ENCODE data around the gene PPM1H.

PPM1H gene

DNA sequence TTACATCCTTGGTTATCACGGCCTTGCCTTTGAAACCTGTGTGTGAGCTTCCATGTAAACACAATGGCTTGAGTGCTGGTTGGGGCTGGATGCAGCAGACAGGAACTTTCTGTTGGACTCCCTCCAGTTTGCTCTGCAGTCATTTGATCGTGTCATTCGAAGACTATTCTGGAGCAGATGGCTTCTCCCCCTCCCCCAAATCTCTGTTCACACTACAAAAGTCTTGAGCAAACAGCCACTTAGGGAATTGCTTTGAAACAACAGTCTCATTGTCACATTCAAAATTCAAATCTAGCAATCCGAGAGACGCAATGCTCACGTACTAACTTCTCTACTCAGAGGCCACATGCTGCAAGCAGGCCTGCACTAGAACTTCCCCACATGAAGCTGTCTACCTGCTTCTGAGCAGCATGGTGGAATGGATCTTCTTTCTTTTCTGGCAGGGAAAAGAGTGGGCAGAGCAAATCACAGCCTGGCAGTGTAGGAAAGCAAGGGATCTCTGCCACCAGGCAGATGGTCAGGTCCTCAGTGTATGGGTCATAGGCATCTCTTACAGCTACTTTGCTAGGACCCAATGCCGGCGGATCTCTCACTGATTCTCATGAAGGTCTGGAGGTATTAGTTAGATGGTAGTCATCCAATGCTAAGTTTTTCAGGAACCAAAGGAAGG lies 214.2 kb downstream of the PPM1H start:
- H3K4me1 ChIP-seq (ENCODE audit: insufficient read depth, low read length, poor library complexity, severe bottlenecking), result no peaks in the 10 kb centered on the region
- no peak for TF ChIP-seq EZH2phosphoT487 (IDR thresholded peaks at IDR 0.05; ENCODE audit: borderline replicate concordance)
- TF ChIP-seq, protein P1, sequence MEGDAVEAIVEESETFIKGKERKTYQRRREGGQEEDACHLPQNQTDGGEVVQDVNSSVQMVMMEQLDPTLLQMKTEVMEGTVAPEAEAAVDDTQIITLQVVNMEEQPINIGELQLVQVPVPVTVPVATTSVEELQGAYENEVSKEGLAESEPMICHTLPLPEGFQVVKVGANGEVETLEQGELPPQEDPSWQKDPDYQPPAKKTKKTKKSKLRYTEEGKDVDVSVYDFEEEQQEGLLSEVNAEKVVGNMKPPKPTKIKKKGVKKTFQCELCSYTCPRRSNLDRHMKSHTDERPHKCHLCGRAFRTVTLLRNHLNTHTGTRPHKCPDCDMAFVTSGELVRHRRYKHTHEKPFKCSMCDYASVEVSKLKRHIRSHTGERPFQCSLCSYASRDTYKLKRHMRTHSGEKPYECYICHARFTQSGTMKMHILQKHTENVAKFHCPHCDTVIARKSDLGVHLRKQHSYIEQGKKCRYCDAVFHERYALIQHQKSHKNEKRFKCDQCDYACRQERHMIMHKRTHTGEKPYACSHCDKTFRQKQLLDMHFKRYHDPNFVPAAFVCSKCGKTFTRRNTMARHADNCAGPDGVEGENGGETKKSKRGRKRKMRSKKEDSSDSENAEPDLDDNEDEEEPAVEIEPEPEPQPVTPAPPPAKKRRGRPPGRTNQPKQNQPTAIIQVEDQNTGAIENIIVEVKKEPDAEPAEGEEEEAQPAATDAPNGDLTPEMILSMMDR (conservative IDR thresholded peaks at IDR 0.05; ENCODE audit: low read length), result no peak

DNA sequence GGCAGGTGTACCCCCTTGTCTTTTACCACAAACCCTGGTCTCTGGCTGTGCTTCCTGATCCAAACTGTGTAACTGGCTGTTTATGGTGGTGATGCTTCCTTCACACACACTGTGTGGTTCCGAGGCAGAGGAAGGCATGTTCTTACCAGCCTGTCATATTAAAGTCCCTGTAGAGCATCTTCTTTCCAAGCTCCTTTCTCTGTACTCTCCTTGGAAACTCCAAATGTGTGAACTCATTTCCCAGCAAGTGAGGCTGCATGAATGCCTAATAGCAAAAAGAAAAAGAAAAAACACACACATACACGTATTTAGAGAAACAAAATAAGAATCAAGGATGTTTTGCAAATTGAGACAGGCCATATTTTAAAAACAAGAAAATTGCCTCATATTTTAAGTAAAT lies 214.9 kb downstream of the PPM1H start:
- no peaks in the 10 kb centered on the region for H3K9me3 ChIP-seq (ENCODE audit: insufficient read depth, low read depth, low read length)
- no peak overlapping the region for H3K4me2 ChIP-seq (ENCODE audit: low read depth, low read length, poor library complexity, severe bottlenecking)
- H2AFZ ChIP-seq (ENCODE audit: low read length), result no peak overlapping the region
- no peaks in the 10 kb centered on the region for H3K9me2 ChIP-seq (replicated peaks; ENCODE audit: low read depth, low read length)
- no peaks in the 10 kb centered on the region for H4K20me1 ChIP-seq (ENCODE audit: insufficient read depth, low read length, poor library complexity, severe bottlenecking)
- H3K4me3 ChIP-seq (ENCODE audit: low read length, poor library complexity, severe bottlenecking), result no peak overlapping the region
- no peaks in the 10 kb centered on the region for H3K27me3 ChIP-seq (ENCODE audit: insufficient read depth, low read length, poor library complexity, severe bottlenecking)
- H3F3A ChIP-seq (ENCODE audit: low read depth), result no peaks in the 10 kb centered on the region
- TF ChIP-seq, protein P1 (conservative IDR thresholded peaks at IDR 0.05; ENCODE audit: low read length), result no peak
- no peak for TF ChIP-seq EZH2phosphoT487 (IDR thresholded peaks at IDR 0.05; ENCODE audit: borderline replicate concordance)
- H3K4me1 ChIP-seq (ENCODE audit: insufficient read depth, low read length, poor library complexity, severe bottlenecking), result no peaks in the 10 kb centered on the region
- no peaks in the 10 kb centered on the region for H3K79me2 ChIP-seq (ENCODE audit: insufficient read depth, low read length)
- H3K9ac ChIP-seq (ENCODE audit: low read depth, low read length, poor library complexity, severe bottlenecking), result no peak overlapping the region
- H3K36me3 ChIP-seq (ENCODE audit: insufficient read depth, low read length), result peaks cover 46% of the 10 kb centered on the region; the same call in 1 of the 2 replicates

More for the DNA sequence above, 214.2 kb downstream of the PPM1H start:
- Histone ChIP-seq H3K79me2 (ENCODE audit: insufficient read depth, low read length) (no peaks in the 10 kb centered on the region), H3K4me3 (ENCODE audit: low read length, poor library complexity, severe bottlenecking) (no peak overlapping the region), H3K4me2 (ENCODE audit: low read depth, low read length, poor library complexity, severe bottlenecking) (no peak overlapping the region), H3F3A (ENCODE audit: low read depth) (no peaks in the 10 kb centered on the region), H3K9ac (ENCODE audit: low read depth, low read length, poor library complexity, severe bottlenecking) (no peak overlapping the region), H3K27me3 (ENCODE audit: insufficient read depth, low read length, poor library complexity, severe bottlenecking) (no peaks in the 10 kb centered on the region), H2AFZ (ENCODE audit: low read length) (no peak overlapping the region), H3K9me3 (ENCODE audit: insufficient read depth, low read depth, low read length) (no peaks in the 10 kb centered on the region), H3K36me3 (ENCODE audit: insufficient read depth, low read length) (peaks cover 46% of the 10 kb centered on the region; the same call in 1 of the 2 replicates), H4K20me1 (ENCODE audit: insufficient read depth, low read length, poor library complexity, severe bottlenecking) (no peaks in the 10 kb centered on the region), H3K9me2 (replicated peaks; ENCODE audit: low read depth, low read length) (no peaks in the 10 kb centered on the region)

DNA sequence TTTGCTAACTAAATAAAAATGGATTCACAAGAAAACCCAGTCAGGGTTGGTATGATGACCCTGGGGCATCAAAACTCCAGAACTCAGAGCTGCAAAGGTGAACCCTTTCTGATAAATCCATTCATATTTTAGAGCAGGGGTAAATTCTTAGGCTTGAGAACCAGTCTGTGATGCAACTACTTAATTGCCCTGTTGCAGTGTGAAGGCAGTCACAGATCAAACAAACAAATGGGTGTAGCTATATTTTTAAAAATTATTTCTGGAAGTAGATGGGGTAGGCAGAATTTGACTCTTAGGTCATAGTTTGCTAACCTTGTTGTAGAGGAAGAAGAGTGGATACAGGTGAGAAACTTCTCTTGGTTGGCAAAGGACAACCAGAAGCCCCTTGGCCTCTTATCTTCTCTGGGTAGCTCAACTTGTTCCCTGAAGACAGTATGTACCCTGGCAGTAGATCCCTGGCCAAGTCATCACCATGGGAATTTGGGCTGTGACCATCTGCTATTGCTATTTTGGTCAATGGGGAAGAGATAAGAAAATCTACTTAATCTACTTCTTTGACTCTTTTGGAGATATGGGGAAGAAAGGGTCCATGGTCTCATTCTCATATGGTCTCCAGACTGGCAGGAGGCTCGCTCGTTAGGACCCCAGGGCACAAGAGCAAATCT lies 216.1 kb downstream of the PPM1H start:
- Histone ChIP-seq H3K4me2 (ENCODE audit: low read depth, low read length, poor library complexity, severe bottlenecking) (no peak overlapping the region), H3K4me1 (ENCODE audit: insufficient read depth, low read length, poor library complexity, severe bottlenecking) (no peaks in the 10 kb centered on the region), H3K36me3 (ENCODE audit: insufficient read depth, low read length) (peaks cover 46% of the 10 kb centered on the region; the same call in 1 of the 2 replicates), H2AFZ (ENCODE audit: low read length) (no peak overlapping the region), H3K9ac (ENCODE audit: low read depth, low read length, poor library complexity, severe bottlenecking) (no peak overlapping the region), H3K4me3 (ENCODE audit: low read length, poor library complexity, severe bottlenecking) (no peak overlapping the region), H4K20me1 (ENCODE audit: insufficient read depth, low read length, poor library complexity, severe bottlenecking) (no peaks in the 10 kb centered on the region), H3K27me3 (ENCODE audit: insufficient read depth, low read length, poor library complexity, severe bottlenecking) (no peaks in the 10 kb centered on the region), H3F3A (ENCODE audit: low read depth) (no peaks in the 10 kb centered on the region), H3K79me2 (ENCODE audit: insufficient read depth, low read length) (no peaks in the 10 kb centered on the region), H3K9me2 (replicated peaks; ENCODE audit: low read depth, low read length) (no peaks in the 10 kb centered on the region), H3K9me3 (ENCODE audit: insufficient read depth, low read depth, low read length) (no peaks in the 10 kb centered on the region)
- TF ChIP-seq, protein P1 (conservative IDR thresholded peaks at IDR 0.05; ENCODE audit: low read length), result no peak
- no peak for TF ChIP-seq EZH2phosphoT487 (IDR thresholded peaks at IDR 0.05; ENCODE audit: borderline replicate concordance)

Data from Loucy (cell line).